ENCODE measurements around the gene TRMT11.

TRMT11 gene

DNA sequence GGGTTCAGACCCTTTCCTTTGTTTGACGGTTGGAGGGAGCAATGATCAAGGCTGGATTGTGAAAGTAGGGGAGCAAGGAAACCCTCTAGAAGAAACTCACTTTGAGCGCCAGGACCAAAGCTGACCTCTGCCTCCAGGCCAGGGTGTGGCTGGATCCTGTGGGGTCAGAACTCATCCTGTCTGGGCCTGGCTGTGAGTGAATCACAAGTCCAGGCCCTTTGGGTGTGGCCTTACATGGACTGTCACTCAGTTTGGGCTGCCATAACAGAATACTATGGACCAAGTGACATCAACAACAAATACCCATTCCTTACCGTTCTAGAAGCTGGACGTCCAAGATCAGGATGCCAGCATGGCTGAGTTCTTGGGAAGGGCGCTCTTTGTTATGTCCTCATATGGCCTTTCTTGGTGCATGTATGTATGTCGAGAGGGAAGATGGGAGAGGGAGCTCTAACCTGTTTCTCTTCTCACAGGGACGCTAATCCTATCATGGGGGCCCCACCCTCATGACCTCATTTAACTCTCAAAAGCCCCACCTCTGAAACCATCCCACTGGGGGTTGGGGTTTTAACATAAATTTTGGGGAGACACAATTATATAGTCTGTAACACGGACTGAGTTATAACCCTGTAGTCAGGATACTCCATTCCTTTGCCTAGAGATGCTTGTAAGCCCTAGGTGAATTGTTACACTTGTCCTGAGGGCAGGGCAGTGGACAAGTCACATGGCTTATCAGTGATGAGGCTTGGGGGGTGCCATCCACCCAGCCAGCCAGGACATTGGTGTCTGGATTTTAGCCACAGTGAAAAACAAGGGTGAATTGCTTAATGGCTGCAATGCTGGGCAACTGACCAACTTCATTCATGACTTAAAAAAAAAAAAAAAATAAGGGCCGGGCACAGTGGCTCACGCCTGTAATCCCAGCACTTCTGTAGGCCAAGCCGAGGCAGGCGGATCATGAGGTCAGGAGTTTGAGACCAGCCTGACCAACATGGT, 80.0 kb downstream of the TRMT11 start:
- TF ChIP-seq TEAD4 (IDR thresholded peaks at IDR 0.05) = no peak
- no peak for TF ChIP-seq CEBPB (IDR thresholded peaks at IDR 0.05)
- TF ChIP-seq EP300 (IDR thresholded peaks at IDR 0.05; ENCODE audit: borderline replicate concordance) = no peak
- TF ChIP-seq EGR1 (IDR thresholded peaks at IDR 0.05) = no peak
- no peak for TF ChIP-seq RAD21 (IDR thresholded peaks at IDR 0.05; ENCODE audit: low read depth)
- TF ChIP-seq FOXM1 (IDR thresholded peaks at IDR 0.05; ENCODE audit: borderline replicate concordance, low read depth) = no peak
- TF ChIP-seq YY1 (IDR thresholded peaks at IDR 0.05; ENCODE audit: low read depth) = no peak
- TF ChIP-seq ZBTB7A (IDR thresholded peaks at IDR 0.05; ENCODE audit: low read depth) = no peak
- TF ChIP-seq NFIC (IDR thresholded peaks at IDR 0.05) = no peak
- no peak for TF ChIP-seq TCF12 (IDR thresholded peaks at IDR 0.05; ENCODE audit: low read depth)

GRCh38 chr6:126067073-126067472, 80.7 kb downstream of the TRMT11 start:
- TF ChIP-seq EP300 (IDR thresholded peaks at IDR 0.05; ENCODE audit: borderline replicate concordance) = no peak
- no peak for TF ChIP-seq USF1 (IDR thresholded peaks at IDR 0.05)

DNA sequence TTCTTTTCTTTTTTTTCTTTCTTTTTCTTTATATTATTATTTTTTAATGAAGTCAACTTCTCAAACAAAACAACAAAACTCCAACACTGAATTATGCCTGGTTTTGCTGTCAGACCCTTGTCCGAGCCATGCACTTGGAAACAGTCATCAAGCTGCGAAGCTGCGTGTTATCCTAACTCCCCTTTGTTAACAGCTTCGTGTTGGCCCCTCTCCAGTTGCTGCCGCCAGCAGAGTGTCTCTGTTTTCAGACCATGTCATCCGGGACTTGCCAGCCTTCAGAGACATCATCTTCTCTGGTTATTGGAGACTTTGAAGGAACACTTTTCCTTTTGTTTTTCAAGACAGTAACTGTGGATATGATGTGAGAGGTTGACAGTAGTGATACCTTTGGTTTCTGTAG, 83.1 kb downstream of the TRMT11 start:
- TF ChIP-seq, protein P1, sequence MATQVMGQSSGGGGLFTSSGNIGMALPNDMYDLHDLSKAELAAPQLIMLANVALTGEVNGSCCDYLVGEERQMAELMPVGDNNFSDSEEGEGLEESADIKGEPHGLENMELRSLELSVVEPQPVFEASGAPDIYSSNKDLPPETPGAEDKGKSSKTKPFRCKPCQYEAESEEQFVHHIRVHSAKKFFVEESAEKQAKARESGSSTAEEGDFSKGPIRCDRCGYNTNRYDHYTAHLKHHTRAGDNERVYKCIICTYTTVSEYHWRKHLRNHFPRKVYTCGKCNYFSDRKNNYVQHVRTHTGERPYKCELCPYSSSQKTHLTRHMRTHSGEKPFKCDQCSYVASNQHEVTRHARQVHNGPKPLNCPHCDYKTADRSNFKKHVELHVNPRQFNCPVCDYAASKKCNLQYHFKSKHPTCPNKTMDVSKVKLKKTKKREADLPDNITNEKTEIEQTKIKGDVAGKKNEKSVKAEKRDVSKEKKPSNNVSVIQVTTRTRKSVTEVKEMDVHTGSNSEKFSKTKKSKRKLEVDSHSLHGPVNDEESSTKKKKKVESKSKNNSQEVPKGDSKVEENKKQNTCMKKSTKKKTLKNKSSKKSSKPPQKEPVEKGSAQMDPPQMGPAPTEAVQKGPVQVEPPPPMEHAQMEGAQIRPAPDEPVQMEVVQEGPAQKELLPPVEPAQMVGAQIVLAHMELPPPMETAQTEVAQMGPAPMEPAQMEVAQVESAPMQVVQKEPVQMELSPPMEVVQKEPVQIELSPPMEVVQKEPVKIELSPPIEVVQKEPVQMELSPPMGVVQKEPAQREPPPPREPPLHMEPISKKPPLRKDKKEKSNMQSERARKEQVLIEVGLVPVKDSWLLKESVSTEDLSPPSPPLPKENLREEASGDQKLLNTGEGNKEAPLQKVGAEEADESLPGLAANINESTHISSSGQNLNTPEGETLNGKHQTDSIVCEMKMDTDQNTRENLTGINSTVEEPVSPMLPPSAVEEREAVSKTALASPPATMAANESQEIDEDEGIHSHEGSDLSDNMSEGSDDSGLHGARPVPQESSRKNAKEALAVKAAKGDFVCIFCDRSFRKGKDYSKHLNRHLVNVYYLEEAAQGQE (IDR thresholded peaks at IDR 0.05; ENCODE audit: low read depth) = no peak
- TF ChIP-seq ZBTB7A (IDR thresholded peaks at IDR 0.05; ENCODE audit: low read depth) (no peak), RAD21 (IDR thresholded peaks at IDR 0.05; ENCODE audit: low read depth) (no peak), MAX (IDR thresholded peaks at IDR 0.05) (no peak), CREB1 (IDR thresholded peaks at IDR 0.05; ENCODE audit: low read depth) (no peak), EGR1 (IDR thresholded peaks at IDR 0.05) (no peak), EP300 (IDR thresholded peaks at IDR 0.05; ENCODE audit: borderline replicate concordance) (no peak), TCF12 (IDR thresholded peaks at IDR 0.05; ENCODE audit: low read depth) (no peak), YY1 (IDR thresholded peaks at IDR 0.05; ENCODE audit: low read depth) (no peak), USF1 (IDR thresholded peaks at IDR 0.05) (no peak), CEBPB (IDR thresholded peaks at IDR 0.05) (no peak), TEAD4 (IDR thresholded peaks at IDR 0.05) (no peak), NFIC (IDR thresholded peaks at IDR 0.05) (no peak), FOXM1 (IDR thresholded peaks at IDR 0.05; ENCODE audit: borderline replicate concordance, low read depth) (no peak), TAF1 (IDR thresholded peaks at IDR 0.05; ENCODE audit: low read depth) (no peak)

GRCh38 chr6:126071000-126071647, 84.8 kb downstream of the TRMT11 start:
- TF ChIP-seq, protein P1 (IDR thresholded peaks at IDR 0.05; ENCODE audit: low read depth) = no peak
- no peak for TF ChIP-seq TCF12 (IDR thresholded peaks at IDR 0.05; ENCODE audit: low read depth)
- TF ChIP-seq ZBTB7A (IDR thresholded peaks at IDR 0.05; ENCODE audit: low read depth) = no peak
- TF ChIP-seq USF1 (IDR thresholded peaks at IDR 0.05) = no peak
- TF ChIP-seq CEBPB (IDR thresholded peaks at IDR 0.05) = no peak
- no peak for TF ChIP-seq EP300 (IDR thresholded peaks at IDR 0.05; ENCODE audit: borderline replicate concordance)
- TF ChIP-seq MAX (IDR thresholded peaks at IDR 0.05) = no peak

DNA sequence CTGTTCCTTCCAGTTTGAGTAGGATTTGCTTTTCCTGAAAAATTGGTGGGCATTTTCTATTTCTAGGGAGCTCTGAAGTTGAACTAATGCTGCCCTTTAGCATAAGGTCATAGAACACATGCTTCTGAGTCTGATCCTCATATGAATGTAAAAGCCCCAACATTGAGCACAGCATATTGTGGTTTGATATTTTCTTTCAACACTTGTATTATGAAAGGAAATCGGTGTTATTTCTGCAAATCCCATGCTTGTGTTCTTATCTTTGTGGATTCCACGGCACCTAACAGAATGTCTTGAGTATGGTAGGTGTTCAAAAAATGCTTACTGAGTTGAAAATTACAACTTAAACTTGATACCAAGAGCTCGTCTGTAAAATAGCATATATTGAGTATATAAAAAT, 85.8 kb downstream of the TRMT11 start:
- TF ChIP-seq FOXM1 (IDR thresholded peaks at IDR 0.05; ENCODE audit: borderline replicate concordance, low read depth) (no peak), ZBTB7A (IDR thresholded peaks at IDR 0.05; ENCODE audit: low read depth) (no peak), TCF12 (IDR thresholded peaks at IDR 0.05; ENCODE audit: low read depth) (no peak), CREB1 (IDR thresholded peaks at IDR 0.05; ENCODE audit: low read depth) (no peak), EGR1 (IDR thresholded peaks at IDR 0.05) (no peak), CEBPB (IDR thresholded peaks at IDR 0.05) (no peak), EP300 (IDR thresholded peaks at IDR 0.05; ENCODE audit: borderline replicate concordance) (no peak), TAF1 (IDR thresholded peaks at IDR 0.05; ENCODE audit: low read depth) (no peak)
- TF ChIP-seq, protein P1 (IDR thresholded peaks at IDR 0.05; ENCODE audit: low read depth) = no peak

All from Ishikawa (cell line).